Activated T-cell treated with anti-CD3 and anti-CD28 coated beads, Interleukin-2, amount 50 U/mL, for 48 hours (primary cell): ENCODE results near the gene CNTN4.

Experiments used
- DNase-seq, 2 experiments: peaks; one replicate each; pipeline ENCODE4 v3.0.0-alpha.2; 2020

Gene CNTN4

DNA sequence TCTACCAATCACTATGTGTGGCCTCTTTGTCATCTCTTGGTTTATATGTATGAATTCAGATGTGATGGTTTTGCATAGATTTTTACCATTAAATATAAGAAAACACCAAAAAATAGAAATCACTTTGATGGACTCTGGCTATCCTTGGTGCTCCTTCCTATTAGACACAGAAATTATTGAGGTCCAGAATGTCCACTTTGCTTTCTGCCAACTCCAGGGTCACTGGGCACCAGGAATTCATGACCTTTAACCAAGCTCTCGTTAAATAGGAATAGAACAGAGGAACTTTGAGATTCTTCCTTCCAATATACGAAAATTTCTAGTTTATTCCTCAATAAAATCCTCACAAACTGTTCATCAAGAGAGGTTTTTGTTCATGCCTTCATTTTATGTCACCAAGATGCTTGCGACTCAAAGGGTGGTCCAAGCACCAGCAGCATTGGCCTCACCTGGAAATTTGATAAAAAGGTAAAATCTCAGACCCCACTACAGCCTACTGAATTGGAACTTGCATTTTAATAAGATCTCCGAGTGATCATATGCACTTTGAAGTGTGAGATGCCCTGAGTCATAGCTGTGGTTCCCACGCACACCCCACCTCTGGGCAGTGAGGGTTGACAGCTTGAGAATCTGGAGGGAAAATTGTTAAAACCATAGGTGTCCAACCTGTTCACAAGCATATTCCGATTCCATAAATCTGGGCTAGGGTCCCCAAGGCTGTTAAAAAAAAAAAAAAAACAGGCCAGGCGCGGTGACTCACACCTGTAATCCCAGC is 725.0 kb downstream of the CNTN4 start:
- DNase-seq = no peak

DNA sequence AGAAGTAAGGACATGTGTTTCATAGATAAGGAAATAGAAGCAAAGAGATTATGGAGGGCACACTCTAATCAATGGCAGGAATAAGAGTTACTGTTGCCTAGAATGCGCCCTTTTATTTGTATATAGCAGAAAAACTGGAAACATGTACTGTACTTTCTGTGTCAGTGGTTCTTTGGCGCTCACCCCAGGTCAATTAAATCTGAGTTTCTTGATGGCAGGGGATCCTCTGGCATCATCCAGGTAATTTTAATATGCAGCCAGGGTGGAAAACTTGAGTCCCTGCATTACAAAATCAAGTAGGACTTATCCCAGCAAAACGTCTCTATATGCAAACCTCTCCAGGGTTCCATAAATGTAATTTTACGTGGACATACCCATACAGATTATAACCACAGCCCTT is 727.4 kb downstream of the CNTN4 start:
- DNase-seq = no peak

DNA sequence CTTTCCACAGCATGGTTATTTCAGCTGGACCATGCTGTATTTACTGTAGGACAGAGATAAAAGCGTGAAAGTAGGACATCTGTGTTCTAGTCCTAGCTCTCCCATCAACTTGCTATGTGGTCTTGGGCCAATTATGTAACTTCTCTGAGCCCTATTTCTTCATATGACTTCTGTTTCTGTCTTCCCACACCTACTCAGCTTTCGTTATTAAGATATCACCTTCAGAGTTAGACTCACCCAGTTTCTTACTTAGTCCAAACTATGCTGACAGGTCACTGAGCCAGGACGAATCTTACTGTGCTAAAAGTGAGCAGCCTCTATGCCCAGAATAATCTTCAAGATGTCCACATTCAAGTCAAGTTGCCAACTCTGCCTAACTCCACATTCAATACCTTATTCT is 727.8 kb downstream of the CNTN4 start:
- no peak for DNase-seq

DNA sequence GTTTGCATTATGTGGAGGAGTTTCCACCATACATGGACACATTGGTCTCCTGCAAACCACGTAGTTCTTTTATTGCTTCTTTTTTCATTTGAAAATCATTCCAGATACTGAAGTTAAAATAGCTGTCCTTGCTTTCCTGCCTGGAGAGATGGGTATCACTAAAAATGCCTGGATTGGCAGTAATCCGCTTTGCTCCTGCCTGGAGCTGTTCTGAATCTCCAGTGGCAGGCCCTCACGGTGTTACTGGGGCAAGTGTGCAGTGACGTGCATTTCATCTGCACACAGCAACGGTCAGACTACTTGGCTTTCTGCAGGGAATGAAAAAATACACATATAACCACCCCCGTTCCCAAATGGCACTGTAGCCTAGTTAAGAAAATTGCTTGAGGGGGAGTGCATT is 738.6 kb downstream of the CNTN4 start:
- no peak for DNase-seq

DNA sequence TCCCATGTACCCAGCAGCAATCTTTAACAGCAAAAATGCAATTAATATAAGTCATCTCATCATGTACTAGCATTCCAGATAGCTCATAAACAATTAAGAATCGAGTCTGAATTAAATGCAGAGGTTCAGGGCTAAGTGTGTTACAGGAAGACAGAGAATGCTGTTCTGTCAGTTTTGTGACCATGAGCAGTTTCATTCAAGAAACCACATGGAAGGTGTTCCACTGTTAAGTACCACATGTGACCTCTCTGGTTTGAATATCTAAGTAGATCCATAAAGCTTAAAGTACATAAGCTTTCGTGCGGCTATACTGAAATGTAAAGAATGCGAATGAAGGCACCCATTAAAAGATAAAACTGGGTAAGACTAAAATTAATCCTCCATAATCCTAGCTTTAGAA is 739.2 kb downstream of the CNTN4 start:
- no peak for DNase-seq

DNA sequence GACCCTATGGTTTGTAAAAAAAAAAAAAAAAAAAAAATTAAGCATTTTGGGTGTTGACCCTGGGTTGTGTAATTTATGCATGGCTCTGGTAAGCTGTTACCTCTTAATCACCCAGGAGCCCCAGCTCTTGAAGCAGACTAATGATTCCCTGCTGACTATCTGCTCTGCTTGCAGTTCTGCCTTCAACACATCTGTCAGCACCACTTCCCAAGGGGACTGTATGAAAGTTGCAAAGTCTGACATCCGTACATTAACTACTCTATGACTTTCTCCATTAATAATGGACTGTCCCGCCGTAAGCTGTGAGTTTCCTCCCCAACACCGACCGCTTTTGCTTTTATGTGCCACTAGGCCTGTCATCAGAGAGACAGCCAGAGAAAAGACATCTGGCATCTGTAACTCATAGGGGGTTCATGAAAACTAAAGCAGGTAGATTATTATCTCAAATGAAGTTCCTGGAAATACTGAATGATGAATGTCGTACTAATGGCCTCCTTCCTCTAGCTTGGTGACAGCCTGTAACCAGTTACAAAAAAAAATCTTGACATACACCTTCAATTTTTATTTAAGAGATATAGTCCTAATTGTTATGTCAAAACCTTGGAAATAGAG is 740.0 kb downstream of the CNTN4 start:
- DNase-seq = no peak

DNA sequence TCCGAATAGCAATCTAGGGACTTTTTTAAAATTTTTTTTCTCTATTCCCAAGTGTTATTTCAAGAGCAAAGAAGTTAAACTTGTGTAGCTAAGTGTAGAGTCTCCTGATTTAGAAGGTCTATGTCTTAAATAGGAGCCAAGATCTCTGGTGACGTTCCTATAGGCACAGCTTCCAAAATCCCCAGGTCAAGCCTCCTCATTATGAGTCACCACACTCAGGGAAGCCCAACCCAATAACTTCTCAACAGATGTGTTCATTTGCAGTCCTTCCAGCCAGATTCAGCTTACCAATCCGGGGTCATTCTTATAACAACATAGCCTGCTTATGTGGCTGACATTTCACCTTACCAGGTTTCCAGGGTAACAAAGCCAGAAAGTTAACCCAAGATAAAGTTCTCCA is 741.2 kb downstream of the CNTN4 start:
- no peak for DNase-seq

DNA sequence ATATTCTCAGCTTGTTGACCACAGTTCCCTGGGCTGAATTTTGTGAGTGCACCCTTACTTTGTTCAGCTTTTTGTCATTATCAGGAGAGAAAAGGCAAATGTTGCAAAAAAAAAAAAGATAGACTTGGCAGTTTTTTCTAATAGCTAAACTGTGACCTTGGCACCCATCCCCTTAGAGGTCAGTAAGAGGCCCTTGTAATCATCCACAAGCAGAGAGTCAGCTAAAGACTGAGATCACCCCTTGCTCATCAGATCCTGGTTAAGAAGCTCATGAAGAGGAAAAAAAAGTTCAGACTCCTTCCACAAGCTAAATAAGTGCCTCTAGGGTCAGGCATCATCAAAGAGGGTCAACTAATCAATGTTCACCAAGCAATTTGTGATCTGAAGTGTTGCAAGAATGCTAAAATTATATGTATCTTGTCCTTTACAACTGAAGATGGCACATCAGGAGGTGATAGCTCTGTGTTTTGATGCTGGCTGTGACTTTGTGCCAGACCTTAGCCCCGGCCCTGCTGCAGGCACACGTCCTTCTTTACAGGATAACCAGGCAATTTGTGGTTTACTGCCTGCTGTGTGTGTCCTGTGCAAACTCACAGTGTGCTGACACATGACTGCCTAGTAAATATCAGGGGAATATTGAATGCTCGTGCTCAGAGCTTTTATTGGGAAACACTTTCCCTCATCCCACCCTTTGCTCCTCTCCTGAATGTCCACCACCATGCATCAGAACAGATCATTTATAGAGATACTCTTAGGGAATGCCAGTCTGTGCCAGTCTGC is 748.6 kb downstream of the CNTN4 start:
- DNase-seq = no peak

DNA sequence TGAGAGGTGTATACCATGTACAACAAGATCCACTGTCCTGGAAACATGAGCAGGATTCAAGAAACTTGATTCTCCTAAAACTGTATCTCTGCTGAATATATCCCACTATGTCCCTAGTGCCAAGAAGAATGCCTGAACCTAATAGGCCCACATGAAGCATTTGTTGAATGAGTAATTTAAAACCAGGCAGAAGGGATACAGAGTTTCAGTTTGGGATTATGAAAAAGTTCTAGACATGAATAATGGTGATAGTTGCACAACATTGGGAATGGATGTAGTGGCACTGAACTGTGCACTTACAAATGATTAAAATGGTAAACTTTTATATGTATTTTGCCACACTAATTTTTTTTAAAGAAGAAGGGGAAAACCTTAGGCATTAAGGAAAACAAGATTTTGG is 750.4 kb downstream of the CNTN4 start:
- no peak for DNase-seq

DNA sequence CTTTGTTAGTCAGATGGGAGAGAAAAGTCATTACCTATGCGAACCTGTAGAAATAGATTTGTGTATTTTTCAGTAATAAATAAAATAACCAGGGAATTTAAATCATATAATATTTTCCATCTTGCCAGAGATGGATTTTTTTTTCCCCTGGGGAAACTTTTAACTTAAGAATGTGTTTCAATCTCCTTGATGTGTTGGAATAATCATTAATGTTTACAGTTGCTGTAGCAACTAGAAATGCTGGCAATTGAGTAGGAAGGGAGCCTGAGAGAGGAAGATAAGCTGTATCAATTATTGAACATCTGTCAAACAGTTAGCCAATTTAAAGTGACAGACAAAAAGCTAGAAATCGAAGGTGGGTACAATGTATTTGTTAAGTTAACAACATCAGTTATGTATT is 752.0 kb downstream of the CNTN4 start:
- DNase-seq = no peak

DNA sequence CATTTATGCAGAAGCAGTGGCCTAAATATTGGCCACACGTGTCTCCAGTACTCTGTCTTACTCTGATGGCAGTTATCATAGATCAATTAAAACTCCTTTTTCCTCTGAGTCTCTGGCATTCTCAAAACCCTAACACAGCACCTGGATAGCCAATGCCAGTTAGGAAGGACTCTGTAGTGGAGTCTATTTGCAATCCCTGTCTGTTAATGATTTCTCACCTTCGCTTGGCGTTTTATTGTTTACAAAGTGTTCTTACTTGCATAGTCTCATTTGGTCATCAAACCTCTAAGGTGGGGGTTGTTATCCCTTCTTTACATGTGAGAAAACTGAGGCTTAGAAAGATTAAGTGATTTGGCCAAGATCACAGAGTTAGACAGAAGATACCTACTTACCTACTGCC is 752.7 kb downstream of the CNTN4 start:
- no peak for DNase-seq

DNA sequence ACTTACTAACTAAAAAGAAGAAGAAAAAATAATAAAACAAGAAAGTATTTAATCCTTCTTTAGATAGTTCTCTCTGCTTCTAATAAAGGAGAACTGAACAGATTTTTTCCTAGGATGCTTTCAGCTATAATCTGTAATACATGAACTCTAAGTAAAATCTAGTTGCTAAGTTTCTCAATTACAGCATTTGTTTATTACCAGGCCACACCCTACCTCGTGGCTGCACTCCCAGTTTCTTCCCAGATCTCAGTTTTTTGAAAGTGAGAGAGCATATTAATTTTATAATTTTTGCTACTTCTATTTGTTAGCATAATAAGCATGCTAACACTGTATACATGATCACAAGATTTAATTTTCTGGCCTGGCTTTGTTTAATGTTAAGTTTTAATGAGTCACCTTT is 753.2 kb downstream of the CNTN4 start:
- DNase-seq = no peak

DNA sequence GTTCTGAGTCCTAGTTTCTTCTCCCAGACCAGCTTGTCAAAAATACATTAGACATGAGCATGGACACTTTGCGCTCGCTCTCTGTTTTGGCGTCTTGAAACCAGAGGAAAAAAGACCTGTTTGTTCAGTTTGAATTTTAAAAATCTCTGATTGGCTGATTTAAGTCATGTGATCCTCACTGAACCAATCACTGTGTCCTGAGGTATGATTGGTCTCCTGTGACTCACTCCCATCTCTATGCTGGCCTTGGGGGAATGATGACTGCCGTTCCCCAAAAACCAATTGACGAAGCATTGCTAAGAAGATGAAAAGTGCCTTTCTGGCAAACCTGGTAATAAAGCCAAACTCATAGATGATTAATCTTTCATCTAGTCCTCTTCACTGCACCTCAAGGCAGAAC is 755.0 kb downstream of the CNTN4 start:
- DNase-seq = no peak

DNA sequence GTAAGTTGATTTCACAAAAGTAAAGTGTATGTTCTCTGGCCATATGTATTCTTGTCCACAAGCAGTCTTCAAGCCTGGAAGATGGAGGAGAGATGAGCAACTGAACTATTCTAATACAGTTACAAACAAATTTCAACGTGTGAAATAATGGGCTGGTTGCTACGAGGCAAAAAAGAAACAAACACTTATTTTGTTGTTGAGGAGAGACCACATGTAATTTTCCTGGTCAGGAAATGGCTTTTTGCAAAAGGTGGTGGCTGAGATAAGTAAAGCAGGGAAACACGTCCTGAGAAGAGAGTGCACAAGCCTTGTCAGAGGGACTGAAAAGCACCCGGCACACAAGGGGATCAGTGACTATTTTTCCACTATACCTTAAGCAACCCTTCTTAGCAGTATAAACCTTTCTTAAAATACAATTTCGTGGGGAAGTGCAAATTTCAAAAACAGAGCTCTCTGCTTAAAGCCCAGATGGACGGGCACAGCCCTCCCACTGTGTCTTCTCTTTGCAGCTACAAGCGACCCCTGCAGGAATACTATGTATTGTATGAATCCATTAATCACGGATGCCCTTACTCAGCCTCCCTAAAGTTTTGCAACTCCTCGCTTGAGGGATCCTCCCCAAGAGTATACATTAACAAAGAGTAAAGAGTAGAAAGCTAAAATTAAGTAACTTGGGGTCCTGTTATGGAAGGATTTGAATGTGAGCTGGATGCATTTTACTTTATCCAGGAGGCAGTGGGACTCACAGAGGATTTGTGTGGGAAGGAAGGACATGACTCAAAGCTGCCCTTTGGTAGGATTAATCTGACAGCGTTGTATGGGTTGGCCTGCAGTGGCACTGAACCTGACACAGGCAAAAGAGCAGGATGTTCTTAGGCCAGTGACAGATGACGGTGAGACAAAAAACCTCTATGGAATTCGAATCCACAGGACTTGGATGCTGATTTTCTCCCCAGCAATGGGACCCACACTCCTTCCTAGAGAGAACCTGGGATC is 757.8 kb downstream of the CNTN4 start:
- DNase-seq = no peak

DNA sequence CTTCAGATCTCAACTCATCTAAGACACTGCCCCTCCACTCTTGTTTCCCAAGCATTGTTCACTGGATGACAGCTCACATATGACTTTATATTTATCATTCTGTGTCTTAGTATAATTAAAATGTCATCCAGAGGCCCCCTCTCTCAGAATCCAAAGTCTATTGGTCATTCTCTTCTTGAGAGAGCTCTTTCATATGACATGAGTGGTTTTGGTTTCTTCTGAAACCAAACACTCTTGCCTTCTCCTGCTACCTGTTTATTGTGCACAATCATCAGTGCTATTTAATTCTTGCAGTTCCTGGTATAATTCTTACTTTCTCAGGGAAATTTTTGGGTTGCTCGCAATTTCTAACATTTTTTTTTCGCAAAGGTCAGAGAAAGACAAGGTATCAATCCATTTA is 762.0 kb downstream of the CNTN4 start:
- DNase-seq = no peak

DNA sequence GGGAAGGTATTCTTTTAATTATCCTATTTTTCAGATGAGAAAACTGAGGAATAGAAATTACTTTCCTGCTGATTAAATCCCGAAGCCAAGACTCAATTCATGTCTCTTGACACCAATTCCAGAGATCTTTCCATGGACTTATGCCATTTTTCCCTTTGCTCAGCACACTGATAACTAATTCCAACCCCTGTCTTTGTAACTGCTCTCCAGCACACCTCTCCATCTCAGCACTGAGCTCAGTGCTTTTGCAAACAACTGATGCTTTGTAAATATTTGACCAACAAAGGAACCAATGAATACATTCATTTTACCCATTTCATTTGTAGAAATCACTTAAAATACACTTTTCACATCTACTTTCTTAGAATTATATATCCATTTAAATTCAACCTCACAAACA is 762.5 kb downstream of the CNTN4 start:
- no peak for DNase-seq

DNA sequence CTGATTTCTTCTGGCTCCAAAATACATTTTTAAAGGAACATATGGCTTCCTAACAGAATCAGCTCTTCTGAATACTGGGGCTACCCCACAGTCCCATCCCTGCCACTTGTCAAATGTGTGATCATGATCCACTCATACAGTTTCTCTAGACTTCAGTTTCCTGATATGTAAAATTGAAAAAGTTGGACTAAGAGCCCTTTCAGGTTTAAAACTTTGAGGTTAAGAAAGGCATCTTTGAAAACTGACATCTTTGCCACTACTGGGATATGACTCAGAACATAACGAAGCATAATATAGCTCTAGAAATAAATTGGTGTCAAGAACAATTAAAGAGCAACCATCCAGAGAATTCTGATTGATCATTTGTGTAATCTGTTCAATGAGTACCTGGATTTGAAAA is 763.3 kb downstream of the CNTN4 start:
- DNase-seq = no peak

DNA sequence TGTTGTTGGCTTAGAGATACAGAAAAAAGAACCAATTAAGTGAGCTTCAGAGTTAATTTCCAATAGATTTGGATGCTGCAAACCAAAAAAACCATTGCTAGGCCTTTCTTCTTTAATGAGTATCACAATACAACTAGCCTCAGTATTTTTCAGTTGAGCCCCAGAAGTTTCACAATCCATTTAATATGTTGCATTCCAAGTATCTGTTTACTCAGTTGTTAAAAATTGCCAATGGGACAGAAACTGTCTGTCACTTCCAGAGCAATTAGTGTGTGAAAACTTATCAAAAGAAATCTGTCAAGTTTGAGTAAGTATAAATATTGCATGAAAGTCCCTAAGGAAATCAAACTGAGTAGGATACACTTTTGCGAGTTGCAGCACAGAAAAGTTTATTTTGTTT is 763.7 kb downstream of the CNTN4 start:
- DNase-seq = no peak

DNA sequence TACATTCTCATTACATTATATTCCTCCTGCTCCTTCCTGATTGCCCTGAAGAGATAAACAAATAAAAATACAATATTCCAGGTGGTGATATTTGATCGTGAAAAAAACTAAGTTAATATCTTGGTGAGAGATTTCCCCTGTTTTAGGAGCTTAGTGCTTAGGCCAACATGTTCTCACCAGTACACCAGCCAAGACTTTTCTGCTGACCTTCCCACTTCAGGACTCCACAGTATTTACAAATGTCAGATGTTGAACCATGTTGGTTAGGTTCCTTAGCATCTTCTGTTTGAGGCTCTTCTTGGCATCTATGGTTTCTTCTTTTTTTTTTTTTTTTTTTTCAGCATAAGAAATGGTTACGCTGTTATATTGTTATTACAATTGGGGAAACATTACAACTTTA is 764.5 kb downstream of the CNTN4 start:
- no peak for DNase-seq

DNA sequence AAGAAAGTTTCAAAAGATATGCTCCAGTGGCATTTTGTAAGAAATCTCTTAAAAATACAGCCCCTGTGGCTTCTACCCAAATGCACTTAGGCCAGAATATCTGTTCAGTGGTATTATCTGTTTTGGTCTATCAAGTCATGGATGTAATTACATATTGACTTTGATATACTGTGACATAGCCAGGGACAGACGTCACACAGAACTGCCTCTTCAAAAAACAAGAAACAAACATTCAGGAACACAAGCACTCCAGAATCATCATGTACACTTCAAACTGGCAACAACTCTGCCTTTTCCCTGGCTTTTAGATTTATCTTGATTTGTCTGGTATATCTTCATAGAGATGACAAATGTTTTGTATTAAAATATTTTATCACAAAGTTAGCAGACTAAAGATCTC is 771.2 kb downstream of the CNTN4 start:
- DNase-seq = no peak

DNA sequence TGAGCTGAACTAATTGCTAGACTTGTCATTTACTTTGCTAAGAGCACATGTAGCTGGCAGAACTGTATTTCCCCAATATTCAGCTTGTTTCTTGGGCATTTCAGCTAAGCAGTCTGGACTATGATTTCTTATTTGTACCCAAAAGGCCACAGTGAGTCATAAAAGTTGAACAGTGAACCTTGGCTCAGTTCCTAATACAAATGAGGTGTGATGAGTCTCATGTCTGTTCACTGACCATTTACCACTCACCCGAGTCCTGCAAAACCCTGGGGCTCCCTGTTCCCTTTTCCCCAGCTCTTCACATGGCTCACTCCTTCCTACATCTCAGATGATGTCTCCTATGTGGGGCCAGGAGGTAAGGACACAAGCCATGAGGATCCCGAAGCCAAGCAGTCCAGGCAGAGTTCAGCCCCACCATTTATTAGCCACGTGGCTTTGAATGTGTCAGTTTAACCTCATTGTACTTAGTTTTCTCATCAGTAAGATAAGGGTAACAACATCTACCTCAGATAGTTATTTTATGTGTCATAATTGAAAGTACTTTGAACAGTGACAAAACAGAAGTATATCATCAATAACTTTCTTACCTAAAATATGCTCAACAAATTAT is 772.2 kb downstream of the CNTN4 start:
- no peak for DNase-seq

DNA sequence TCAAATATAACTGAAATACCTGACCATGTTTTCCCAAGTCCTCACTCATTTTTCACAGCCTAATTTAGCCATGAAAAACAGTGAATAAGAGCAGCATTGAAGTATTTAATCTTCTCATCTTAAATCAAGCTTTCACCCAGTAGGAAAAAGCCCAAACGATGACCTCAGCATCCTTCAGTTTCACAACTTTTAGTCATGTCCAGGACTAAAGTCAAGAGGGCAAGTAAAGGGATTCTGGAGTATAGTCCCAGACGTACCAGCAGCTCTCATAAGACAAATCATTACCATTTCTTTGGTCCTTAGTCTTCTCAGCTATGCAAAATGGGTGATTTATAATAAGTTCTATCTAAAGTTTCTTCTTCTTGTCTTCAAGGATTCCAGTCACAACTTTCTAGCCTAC is 774.2 kb downstream of the CNTN4 start:
- DNase-seq = no peak

DNA sequence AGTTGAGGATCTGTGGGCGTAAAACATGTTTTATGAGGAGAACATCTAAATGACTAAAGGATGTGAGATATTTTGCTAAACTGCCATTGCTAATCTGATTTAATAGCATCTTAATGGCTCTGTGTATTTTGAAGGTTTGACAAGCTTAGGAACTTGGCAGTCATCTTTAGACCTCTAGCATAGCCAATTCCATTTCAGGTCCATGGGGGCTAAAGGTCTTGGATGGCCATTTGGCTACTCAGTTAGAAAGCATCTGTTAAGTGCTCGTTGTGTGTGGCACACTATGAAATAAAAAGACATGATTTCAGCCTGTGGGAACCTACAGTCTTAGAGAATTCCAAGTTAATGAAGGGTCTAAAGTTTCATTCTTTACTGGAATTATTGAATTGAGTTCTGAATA is 775.3 kb downstream of the CNTN4 start:
- DNase-seq = no peak
